H1 (cell line): Measurements from ENCODE around the gene VSIR. TPM values are rescaled to one million over a fixed set of nuclear protein-coding genes. Genes with fewer than 3 reads are reported as not detected.

Experiments used
- CTCF ChIA-PET: fragments of 300-600 bp; sonication (Branson Sonifier 250); formaldehyde crosslinking; loops from one replicate; lab custom pipeline; 2021; ENCODE audit not compliant: partially characterized antibody; lab: Charles Lee
- POLR2A ChIA-PET: fragments of 300-600 bp; sonication (Branson Sonifier 250); formaldehyde crosslinking; loops from one replicate; lab custom pipeline; 2021; ENCODE audit warnings: inconsistent platforms; ENCODE audit not compliant: partially characterized antibody; lab: Charles Lee
- DNase-seq, 2 experiments: peaks; one replicate each; pipeline versions ENCODE4 v3.0.0 to v3.0.0-alpha.2; 2010 to 2022; ENCODE audit warnings: low spot score in 2 of 2, low read depth in 1 of 2, mixed read lengths in 1 of 2
- FAIRE-seq: peaks from 2 replicates; lab custom pipeline; 2011; peaks lifted over from hg19 to GRCh38; lab: Jason Lieb, UNC
- H2AFZ ChIP-seq: 2 replicates; pipeline ENCODE4 v1.8.1; 2012; ENCODE audit warnings: low read length, inconsistent platforms
- H2AK5ac ChIP-seq: 2 replicates; pipeline ENCODE4 v1.6.1; 2013; ENCODE audit warnings: low read depth, low read length
- H2BK120ac ChIP-seq: replicated peaks from 2 replicates; pipeline ENCODE3; 2013; ENCODE audit warnings: low read depth, low read length, inconsistent platforms
- H2BK12ac ChIP-seq: 2 replicates; pipeline ENCODE4 v1.6.1; 2013; ENCODE audit warnings: low read depth, low read length
- H2BK15ac ChIP-seq: 2 replicates; pipeline ENCODE4 v1.6.1; 2013; ENCODE audit warnings: low read length
- H2BK20ac ChIP-seq: 2 replicates; pipeline ENCODE4 v1.6.1; 2013; ENCODE audit warnings: low read length
- H2BK5ac ChIP-seq: 2 replicates; pipeline ENCODE4 v1.6.1; 2013; ENCODE audit warnings: low read depth, low read length
- H3K14ac ChIP-seq: 2 replicates; pipeline ENCODE4 v1.6.1; 2013; ENCODE audit warnings: inconsistent platforms; ENCODE audit not compliant: insufficient read length
- H3K18ac ChIP-seq: 2 replicates; pipeline ENCODE4 v1.6.1; 2013; ENCODE audit warnings: low read length; ENCODE audit errors: extremely low read depth
- H3K23ac ChIP-seq: 2 replicates; pipeline ENCODE4 v1.6.1; 2013; ENCODE audit warnings: inconsistent platforms; ENCODE audit not compliant: insufficient read length
- H3K23me2 ChIP-seq: 2 replicates; pipeline ENCODE4 v1.6.1; 2013; ENCODE audit warnings: low read depth, low read length
- H3K27ac ChIP-seq: 2 replicates; pipeline ENCODE4 v1.6.1; 2011; ENCODE audit warnings: low read depth, low read length, inconsistent platforms
- H3K27me3 ChIP-seq, 4 experiments: replicated peaks in 1 of 4; 1 replicate in 1 of 4; 2 replicates in 3 of 4; pipeline versions ENCODE4 v1.6.1 to v1.8.1; 2011 to 2013; ENCODE audit warnings: low read length in 3 of 4, mild to moderate bottlenecking in 3 of 4, inconsistent platforms in 2 of 4, mixed read lengths in 2 of 4, moderate library complexity in 1 of 4; ENCODE audit not compliant: control insufficient read depth in 3 of 4, insufficient read depth in 3 of 4; ENCODE audit errors: extremely low read depth in 1 of 4
- H3K36me3 ChIP-seq, 4 experiments: 2 replicates each; pipeline versions ENCODE4 v1.6.1 to v1.8.1; 2011 to 2013; ENCODE audit warnings: mild to moderate bottlenecking in 4 of 4, low read length in 3 of 4, moderate library complexity in 2 of 4, control low read depth in 1 of 4, inconsistent platforms in 1 of 4; ENCODE audit not compliant: insufficient read depth in 4 of 4, control insufficient read depth in 2 of 4
- H3K4ac ChIP-seq: replicated peaks from 2 replicates; pipeline ENCODE3; 2013; ENCODE audit warnings: low read length, low read depth, mixed read lengths, inconsistent platforms; ENCODE audit not compliant: insufficient read length
- H3K4me1 ChIP-seq, 4 experiments: replicated peaks in 1 of 4; 1 replicate in 1 of 4; 2 replicates in 3 of 4; pipeline versions ENCODE4 v1.6.1 to v1.8.1; 2011 to 2013; ENCODE audit warnings: low read length in 3 of 4, inconsistent platforms in 2 of 4, mixed read lengths in 1 of 4; ENCODE audit not compliant: insufficient read depth in 4 of 4, control insufficient read depth in 3 of 4
- H3K4me2 ChIP-seq, 2 experiments: 2 replicates each; pipeline versions ENCODE4 v1.6.1 to v1.8.1; 2011 to 2013; ENCODE audit warnings: low read depth in 2 of 2, low read length in 2 of 2, control low read depth in 1 of 2, inconsistent platforms in 1 of 2, mild to moderate bottlenecking in 1 of 2; ENCODE audit not compliant: insufficient read depth in 1 of 2
- H3K4me3 ChIP-seq, 4 experiments: fragments of 200-600, 300-600 bp in 1 of 4; sonication (generic), shearing (Covaris generic), sonication (Bioruptor Twin) in 1 of 4; 2 replicates each; pipeline versions ENCODE4 v1.5.1 to v1.8.1; 2011 to 2016; ENCODE audit warnings: low read length in 4 of 4, low read depth in 3 of 4, control low read depth in 2 of 4, inconsistent platforms in 2 of 4, mild to moderate bottlenecking in 2 of 4, mixed read lengths in 1 of 4, moderate library complexity in 1 of 4; ENCODE audit not compliant: insufficient read depth in 2 of 4; ENCODE audit errors: extremely low read depth in 1 of 4
- H3K56ac ChIP-seq: replicated peaks from 2 replicates; pipeline ENCODE3; 2013; ENCODE audit warnings: low read depth, mild to moderate bottlenecking, mixed read lengths, low read length, inconsistent platforms; ENCODE audit not compliant: insufficient read length
- H3K79me1 ChIP-seq: 2 replicates; pipeline ENCODE4 v1.6.1; 2013; ENCODE audit warnings: low read depth, low read length, control low read depth
- H3K79me2 ChIP-seq, 2 experiments: 2 replicates each; pipeline versions ENCODE4 v1.6.1 to v1.8.1; 2012 to 2013; ENCODE audit warnings: low read length in 2 of 2, mild to moderate bottlenecking in 2 of 2, inconsistent platforms in 1 of 2; ENCODE audit not compliant: insufficient read depth in 2 of 2, control insufficient read depth in 1 of 2
- H3K9ac ChIP-seq, 4 experiments: replicated peaks in 1 of 4; 1 replicate in 1 of 4; 2 replicates in 3 of 4; pipeline versions ENCODE4 v1.6.1 to v1.8.1; 2011 to 2013; ENCODE audit warnings: low read depth in 3 of 4, low read length in 3 of 4, control low read depth in 2 of 4, mild to moderate bottlenecking in 2 of 4, moderate library complexity in 2 of 4, inconsistent platforms in 1 of 4; ENCODE audit errors: extremely low read depth in 1 of 4
- H3K9me3 ChIP-seq, 2 experiments: 2 replicates each; pipeline versions ENCODE4 v1.6.1 to v1.8.1; 2012 to 2013; ENCODE audit warnings: mild to moderate bottlenecking in 2 of 2, moderate library complexity in 2 of 2, control low read depth in 1 of 2, inconsistent platforms in 1 of 2, low read depth in 1 of 2, low read length in 1 of 2, mixed read lengths in 1 of 2; ENCODE audit not compliant: insufficient read depth in 2 of 2
- H4K20me1 ChIP-seq, 2 experiments: replicated peaks in 1 of 2; 2 replicates each; pipeline versions ENCODE3 to v1.8.1; 2011 to 2013; ENCODE audit warnings: inconsistent platforms in 2 of 2, low read length in 2 of 2, mild to moderate bottlenecking in 1 of 2; ENCODE audit not compliant: insufficient read depth in 2 of 2, control insufficient read depth in 1 of 2
- H4K5ac ChIP-seq: 2 replicates; pipeline ENCODE4 v1.6.1; 2013; ENCODE audit warnings: low read length, low read depth, mixed read lengths, inconsistent platforms; ENCODE audit not compliant: insufficient read length
- H4K8ac ChIP-seq: 2 replicates; pipeline ENCODE4 v1.8.0; 2013; ENCODE audit warnings: mild to moderate bottlenecking, moderate library complexity, low read length, inconsistent platforms; ENCODE audit not compliant: insufficient read depth; ENCODE audit errors: extremely low read depth
- H4K91ac ChIP-seq: replicated peaks from 2 replicates; pipeline ENCODE3; 2013; ENCODE audit warnings: low read length, mixed read lengths, inconsistent platforms; ENCODE audit not compliant: insufficient read length
- EGR1 ChIP-seq: IDR thresholded peaks from 2 replicates; pipeline ENCODE4 v1.6.1; 2011; ENCODE audit warnings: low read depth, low read length, borderline replicate concordance
- GABPA ChIP-seq: IDR thresholded peaks from 2 replicates; pipeline ENCODE4 v1.6.1; 2011; ENCODE audit warnings: mild to moderate bottlenecking, low read length, moderate library complexity, borderline replicate concordance; ENCODE audit not compliant: insufficient read depth
- NANOG ChIP-seq: IDR thresholded peaks from 2 replicates; pipeline ENCODE4 v1.6.1; 2011; ENCODE audit warnings: low read length, low read depth, mild to moderate bottlenecking, inconsistent platforms; ENCODE audit not compliant: insufficient read depth, poor library complexity, severe bottlenecking
- TAF7 ChIP-seq: optimal IDR thresholded peaks from 2 replicates; pipeline ENCODE3; 2011; ENCODE audit warnings: low read depth, mild to moderate bottlenecking, inconsistent platforms, low read length, moderate library complexity, borderline replicate concordance
- WGBS, 2 experiments: shearing (Covaris generic) in 1 of 2; methylation state at CpG; one replicate each; pipeline versions ENCODE4 v1.1.6 to v1.1.7; 2013 to 2015; ENCODE audit warnings: low lambda C conversion rate in 2 of 2, mixed read lengths in 2 of 2, inconsistent platforms in 1 of 2, low coverage in 1 of 2, missing lambda C conversion rate in 1 of 2; ENCODE audit not compliant: insufficient replicate concordance in 2 of 2, insufficient coverage in 1 of 2, insufficient read length in 1 of 2; ENCODE audit errors: extremely low coverage in 1 of 2, missing lambda C conversion rate in 1 of 2; 5-methylcytosine and 5-hydroxymethylcytosine counted together
- polyA plus RNA-seq, 7 experiments: library from polyadenylated mRNA; depleted of rRNA in 3 of 7; stranded (reverse) in 5 of 7; unstranded in 2 of 7; fragments of >200 nt in 5 of 7; fragments of 200-250 nt in 2 of 7; gene quantifications; 1 replicate in 5 of 7; 2 replicates in 1 of 7; 4 replicates in 1 of 7; pipeline versions ENCODE4 v1.2.1 to v1.2.3, GENCODE V29; 2011 to 2013; ENCODE audit warnings: missing spikeins in 2 of 7, mixed read lengths in 2 of 7
- total RNA-seq: library from RNA; stranded (reverse); fragmentation: NEBNext Ultra II Directional; extraction: Animal tissue kit (Norgen Biotek cat#: 25700); gene quantifications from 2 replicates; pipeline ENCODE4 v1.2.1, GENCODE V29; 2021
- TF ChIP-seq, protein P1 (sequence below): IDR thresholded peaks from 2 replicates; pipeline ENCODE4 v1.6.1; 2011; ENCODE audit warnings: low read depth, mild to moderate bottlenecking, low read length; ENCODE audit not compliant: insufficient read depth

VSIR gene
- total and polyA plus RNA-seq, 2 of the 8 experiments (the other 6 are each of a cell fraction or from before 2014, with no cell fraction given) = 0.33 TPM; not detected in 1

DNA sequence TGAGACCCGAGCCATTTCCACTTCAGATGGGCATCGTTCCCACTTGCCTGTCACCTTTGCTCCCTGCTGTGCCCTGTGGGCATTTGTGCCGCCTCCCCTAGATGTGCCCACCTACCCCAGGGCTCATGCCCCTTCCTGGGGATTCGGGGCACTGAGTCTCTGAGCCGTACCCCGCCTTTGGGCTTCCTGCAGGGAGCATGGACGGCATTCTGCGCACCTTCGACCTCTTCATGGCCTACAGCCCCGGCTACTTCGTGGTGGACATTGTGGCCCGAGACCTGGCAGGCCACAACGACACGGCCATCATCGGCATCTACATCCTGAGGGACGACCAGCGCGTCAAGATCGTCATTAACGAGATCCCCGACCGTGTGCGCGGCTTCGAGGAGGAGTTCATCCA lies 36.3 kb upstream of the VSIR start:
- no peak overlapping the region for H3K14ac ChIP-seq
- no peak overlapping the region for H4K5ac ChIP-seq
- no peak for DNase-seq
- no peak overlapping the region for H2AK5ac ChIP-seq
- no peak overlapping the region for H3K18ac ChIP-seq
- no peak overlapping the region for H3K23ac ChIP-seq
- no peak for TF ChIP-seq NANOG
- no peak for TF ChIP-seq EGR1
- TF ChIP-seq, protein P1, sequence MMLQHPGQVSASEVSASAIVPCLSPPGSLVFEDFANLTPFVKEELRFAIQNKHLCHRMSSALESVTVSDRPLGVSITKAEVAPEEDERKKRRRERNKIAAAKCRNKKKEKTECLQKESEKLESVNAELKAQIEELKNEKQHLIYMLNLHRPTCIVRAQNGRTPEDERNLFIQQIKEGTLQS = no peak
- TF ChIP-seq GABPA = no peak
- no peak for TF ChIP-seq TAF7
- TF ChIP-seq, all 59 proteins: peak for 0
- Histone ChIP-seq H3K4me1 (peaks cover 0 to 7% (median 5%) of the 10 kb centered on the region in 4 experiments; a peak in 6 of 7 replicates), H2BK120ac (no peak overlapping the region), H3K4me3 (no peak overlapping the region), H4K91ac (no peak overlapping the region), H3K79me1 (no peaks in the 10 kb centered on the region), H3K27me3 (peaks cover 0 to 11% (median 9%) of the 10 kb centered on the region in 4 experiments; a peak in 6 of 7 replicates), H3K9me3 (no peaks in the 10 kb centered on the region), H3K56ac (no peak overlapping the region), H2BK15ac (no peak overlapping the region), H3K9ac (no peak overlapping the region), H2BK12ac (no peak overlapping the region), H3K79me2 (no peaks in the 10 kb centered on the region), H4K8ac (no peak overlapping the region), H4K20me1 (peaks cover 0 to 5% of the 10 kb centered on the region in 2 experiments), H3K4ac (no peak overlapping the region), H3K4me2 (no peak overlapping the region), H2AFZ (no peak overlapping the region), H3K23me2 (no peaks in the 10 kb centered on the region), H3K27ac (no peak overlapping the region), H2BK5ac (no peak overlapping the region), H2BK20ac (no peak overlapping the region), H3K36me3 (no peaks in the 10 kb centered on the region)
- CTCF ChIA-PET = interaction anchor here (1.1 to 5.0 kb wide), 2 partner anchors 36 to 87 kb away, joined by 3 to 21 read pairs; partner anchors contain the start of gene VSIR
- POLR2A ChIA-PET = no interaction called here
- FAIRE-seq = no peak
- 90% methylated on average over 25 of the region's 25 CpGs; no CpG with 5 or more reads in 1 of the 2 experiments for WGBS, 2 experiments
